ENCODE results near the gene COL19A1. TPM values are rescaled to one million over a fixed set of nuclear protein-coding genes. Genes with fewer than 3 reads are reported as not detected.

COL19A1 gene
- polyA plus RNA-seq, 1 donor (not counting 4 experiments of a cell fraction or from before 2014, with no cell fraction given): not detected

- DNase-seq (ENCODE audit: low read depth, low spot score): no peak
- H3K9ac ChIP-seq (ENCODE audit: control insufficient read depth, extremely low read depth, insufficient read depth, low read length): no peak overlapping the region
- H2AFZ ChIP-seq (ENCODE audit: control insufficient read depth, low read length): no peak overlapping the region
- H3K27ac ChIP-seq (ENCODE audit: control insufficient read depth, insufficient read depth, low read length): no peak overlapping the region
- H3K36me3 ChIP-seq (ENCODE audit: control insufficient read depth in 2 of 2, extremely low read depth in 1 of 2, insufficient read depth in 2 of 2, low read length in 2 of 2): no peaks in the 10 kb centered on the region
- no peaks in the 10 kb centered on the region for H3K9me1 ChIP-seq (ENCODE audit: control insufficient read depth, extremely low read depth, insufficient read depth, low read length)
- FAIRE-seq: no peak
- no peak for TF ChIP-seq EZH2 (IDR thresholded peaks at IDR 0.05; ENCODE audit: low read length)
- no peak for TF ChIP-seq CTCF (optimal IDR thresholded peaks at IDR 0.05 in 1 of 3, IDR thresholded peaks at IDR 0.05 in 1 of 3, conservative IDR thresholded peaks at IDR 0.05 in 1 of 3; ENCODE audit: extremely low read depth in 1 of 3, insufficient read depth in 2 of 3, low read length in 3 of 3)
- no peak overlapping the region for H3K4me3 ChIP-seq (ENCODE audit: control insufficient read depth in 2 of 3, extremely low read depth in 1 of 3, insufficient read depth in 2 of 3, low read depth in 1 of 3, low read length in 3 of 3)
- H3K4me2 ChIP-seq (ENCODE audit: control insufficient read depth, extremely low read depth, insufficient read depth, low read depth, low read length): no peak overlapping the region
- no peaks in the 10 kb centered on the region for H3K4me1 ChIP-seq (ENCODE audit: control insufficient read depth, extremely low read depth, insufficient read depth, low read length)
- dilution Hi-C loops (cut with MboI; ENCODE audit: extremely low pct_ligation_motif_present, low sequenced_read_pairs): no loop called here
- H3K27me3 ChIP-seq (ENCODE audit: control insufficient read depth, extremely low read depth, insufficient read depth, low read length): no peaks in the 10 kb centered on the region
- H3K9me3 ChIP-seq (ENCODE audit: control insufficient read depth, low read depth, low read length): no peaks in the 10 kb centered on the region
- no peaks in the 10 kb centered on the region for H4K20me1 ChIP-seq (ENCODE audit: control insufficient read depth, extremely low read depth, insufficient read depth, low read length)
- no peaks in the 10 kb centered on the region for H3K79me2 ChIP-seq (ENCODE audit: control insufficient read depth, insufficient read depth, low read length)
Observed at GRCh38 chr6:70130865-70131264, 264.5 kb downstream of the COL19A1 start.

DNA sequence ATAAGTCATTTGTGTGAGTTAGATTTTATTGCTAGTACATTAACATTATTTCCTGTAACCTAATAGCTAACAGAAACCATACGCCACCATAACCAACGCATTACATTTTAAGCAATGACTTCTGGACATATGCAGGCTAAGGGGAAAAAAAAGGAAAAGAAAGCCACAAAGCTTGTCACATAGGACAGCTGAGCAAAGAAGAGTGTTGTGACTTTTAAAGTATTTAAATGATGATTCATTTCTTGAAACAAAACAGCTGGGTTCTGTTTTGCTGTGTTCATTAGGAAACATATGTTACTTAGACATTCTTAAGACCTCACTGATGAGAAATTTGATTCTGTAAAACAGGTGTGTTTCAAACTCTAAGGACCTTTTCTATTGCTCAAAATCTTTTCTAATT is 265.2 kb downstream of the COL19A1 start:
- H3K9me1 ChIP-seq (ENCODE audit: control insufficient read depth, extremely low read depth, insufficient read depth, low read length): no peaks in the 10 kb centered on the region
- DNase-seq (ENCODE audit: low read depth, low spot score) (no peak), FAIRE-seq (no peak)
- H3K4me3 ChIP-seq (ENCODE audit: control insufficient read depth in 2 of 3, extremely low read depth in 1 of 3, insufficient read depth in 2 of 3, low read depth in 1 of 3, low read length in 3 of 3): no peak overlapping the region
- H3K79me2 ChIP-seq (ENCODE audit: control insufficient read depth, insufficient read depth, low read length): no peaks in the 10 kb centered on the region
- no peak for TF ChIP-seq EZH2 (IDR thresholded peaks at IDR 0.05; ENCODE audit: low read length)
- TF ChIP-seq CTCF (optimal IDR thresholded peaks at IDR 0.05 in 1 of 3, IDR thresholded peaks at IDR 0.05 in 1 of 3, conservative IDR thresholded peaks at IDR 0.05 in 1 of 3; ENCODE audit: extremely low read depth in 1 of 3, insufficient read depth in 2 of 3, low read length in 3 of 3): no peak
- H3K4me1 ChIP-seq (ENCODE audit: control insufficient read depth, extremely low read depth, insufficient read depth, low read length): no peaks in the 10 kb centered on the region
- H3K36me3 ChIP-seq (ENCODE audit: control insufficient read depth in 2 of 2, extremely low read depth in 1 of 2, insufficient read depth in 2 of 2, low read length in 2 of 2): no peaks in the 10 kb centered on the region
- H3K4me2 ChIP-seq (ENCODE audit: control insufficient read depth, extremely low read depth, insufficient read depth, low read depth, low read length): no peak overlapping the region
- dilution Hi-C loops (cut with MboI; ENCODE audit: extremely low pct_ligation_motif_present, low sequenced_read_pairs): no loop called here
- H3K9ac ChIP-seq (ENCODE audit: control insufficient read depth, extremely low read depth, insufficient read depth, low read length): no peak overlapping the region
- no peak overlapping the region for H3K27ac ChIP-seq (ENCODE audit: control insufficient read depth, insufficient read depth, low read length)
- H4K20me1 ChIP-seq (ENCODE audit: control insufficient read depth, extremely low read depth, insufficient read depth, low read length): no peaks in the 10 kb centered on the region
- H3K9me3 ChIP-seq (ENCODE audit: control insufficient read depth, low read depth, low read length): no peaks in the 10 kb centered on the region
- H2AFZ ChIP-seq (ENCODE audit: control insufficient read depth, low read length): no peak overlapping the region
- no peaks in the 10 kb centered on the region for H3K27me3 ChIP-seq (ENCODE audit: control insufficient read depth, extremely low read depth, insufficient read depth, low read length)

Data from keratinocyte (primary cell).